ENCODE data around the gene FOXL2.
"Not testable (repeated sequence)": the region's sequence is repeated elsewhere in the genome, so short reads cannot be mapped to it uniquely, and the experiment has no call there.

Gene FOXL2

GRCh38 chr3:138923531-138923994, 23.4 kb downstream of the FOXL2 start:
- DNase-seq: peak; percentile 89

DNA sequence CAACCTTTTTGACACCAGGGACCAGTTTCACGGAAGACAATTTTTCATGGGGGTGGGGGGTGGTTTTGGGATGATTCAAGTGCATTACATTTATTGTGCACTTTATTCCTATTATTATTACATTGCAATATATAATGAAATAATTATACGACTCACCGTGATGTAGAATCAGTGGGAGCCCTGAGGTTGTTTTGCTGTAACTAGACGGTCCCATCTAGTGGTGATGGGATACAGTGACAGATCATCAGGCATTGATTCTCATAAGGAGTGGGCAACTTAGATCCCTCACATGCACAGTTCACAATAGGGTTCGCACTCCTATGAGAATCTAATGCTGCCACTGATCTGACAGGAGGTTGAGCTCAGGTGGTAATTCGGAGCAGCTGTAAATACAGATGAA, 24.5 kb downstream of the FOXL2 start:
- DNase-seq: not testable (repeated sequence)

DNA sequence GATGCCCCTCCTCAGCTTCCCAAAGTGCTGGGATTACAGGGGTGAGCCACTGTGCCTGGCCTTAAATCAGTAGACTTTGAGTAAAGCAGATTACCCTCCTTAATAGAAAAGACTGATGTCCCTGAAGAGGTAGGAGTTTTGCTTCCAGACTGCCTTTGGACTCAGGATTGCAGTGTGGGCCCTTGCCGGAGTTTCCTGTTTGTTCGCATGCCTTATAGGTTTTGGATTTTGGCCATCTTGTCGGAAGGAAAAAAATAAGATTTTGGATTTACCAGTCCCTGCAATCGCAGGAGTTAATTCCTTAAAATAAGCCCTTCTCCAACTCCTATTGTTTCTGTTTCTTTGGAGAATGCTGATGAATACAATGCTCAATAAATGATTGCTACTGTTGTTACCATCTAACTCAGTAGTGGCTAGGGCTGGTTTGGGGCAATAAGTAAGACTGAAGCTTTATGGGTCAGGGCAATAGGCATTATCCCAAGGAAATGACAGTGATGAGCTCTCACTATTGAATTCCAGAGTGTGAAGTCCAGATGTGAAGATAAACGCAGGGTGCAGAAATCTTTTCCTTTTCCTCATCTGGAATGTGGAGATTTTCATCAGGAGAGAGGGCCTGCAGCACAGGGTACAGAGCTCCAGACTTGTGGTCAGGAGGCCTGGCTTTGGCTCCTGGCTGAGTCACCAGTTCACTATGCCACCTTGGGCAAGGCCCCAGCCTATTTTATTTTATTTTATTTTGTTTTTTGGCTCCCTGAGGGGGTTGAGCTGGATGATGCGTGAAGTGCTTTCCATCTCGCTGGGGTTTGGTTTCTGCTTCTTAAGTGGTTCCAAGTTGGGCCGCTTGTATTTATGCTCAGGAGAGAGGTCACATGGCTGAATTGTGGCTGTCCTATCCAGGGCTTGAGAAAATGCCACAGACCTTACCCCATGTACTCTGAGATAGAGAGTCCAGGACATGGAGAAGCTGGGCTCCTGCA, 25.3 kb downstream of the FOXL2 start:
- no peak for DNase-seq

DNA sequence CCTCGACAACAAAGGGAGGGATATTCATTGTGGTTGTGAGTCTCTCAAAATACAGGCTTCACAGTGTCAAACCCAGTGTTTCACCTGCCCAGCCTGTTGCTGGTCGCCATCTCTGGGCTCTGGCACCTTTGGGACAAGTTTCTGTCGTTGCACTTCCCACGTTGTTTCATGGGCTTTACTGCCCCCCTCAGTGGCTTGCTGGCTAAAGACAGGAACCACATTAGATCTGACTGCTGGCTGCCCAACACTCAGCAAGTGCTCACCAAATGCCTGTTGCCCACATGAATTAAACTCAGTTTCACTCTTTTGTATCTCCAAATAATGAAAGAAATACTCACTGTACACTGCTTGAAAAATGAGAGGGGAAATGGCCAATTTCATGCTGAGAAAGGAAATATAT, 27.6 kb downstream of the FOXL2 start:
- no peak for DNase-seq

DNA sequence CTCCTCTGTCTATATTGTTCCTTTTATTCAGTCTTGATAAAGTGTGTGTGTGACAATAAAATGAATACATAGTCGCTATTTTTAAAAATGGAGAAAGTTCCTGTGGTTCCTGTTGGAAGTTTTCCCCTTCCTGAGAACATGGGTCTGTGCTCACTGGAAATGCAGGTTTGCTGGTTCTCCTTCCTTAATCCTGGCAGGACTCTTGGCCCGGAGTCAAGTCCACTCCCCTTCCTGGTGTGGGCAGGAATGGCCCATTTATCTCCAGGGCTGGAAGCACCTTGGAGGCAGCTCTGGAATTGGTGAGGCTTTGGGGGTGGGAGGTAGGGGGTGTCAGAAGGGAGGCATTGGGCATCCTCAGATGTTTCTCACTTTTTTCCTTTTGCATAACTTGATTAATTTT, 30.1 kb downstream of the FOXL2 start:
- no peak for DNase-seq

- peak; percentile 88 for DNase-seq
Measured at GRCh38 chr3:138915503-138916498, 31.1 kb downstream of the FOXL2 start.

- no peak for DNase-seq
Measured at GRCh38 chr3:138914870-138915502, 32.0 kb downstream of the FOXL2 start.

- DNase-seq: no peak
Measured at GRCh38 chr3:138913766-138914165, 33.2 kb downstream of the FOXL2 start.

GRCh38 chr3:138912237-138912636, 34.7 kb downstream of the FOXL2 start:
- no peak for DNase-seq

DNA sequence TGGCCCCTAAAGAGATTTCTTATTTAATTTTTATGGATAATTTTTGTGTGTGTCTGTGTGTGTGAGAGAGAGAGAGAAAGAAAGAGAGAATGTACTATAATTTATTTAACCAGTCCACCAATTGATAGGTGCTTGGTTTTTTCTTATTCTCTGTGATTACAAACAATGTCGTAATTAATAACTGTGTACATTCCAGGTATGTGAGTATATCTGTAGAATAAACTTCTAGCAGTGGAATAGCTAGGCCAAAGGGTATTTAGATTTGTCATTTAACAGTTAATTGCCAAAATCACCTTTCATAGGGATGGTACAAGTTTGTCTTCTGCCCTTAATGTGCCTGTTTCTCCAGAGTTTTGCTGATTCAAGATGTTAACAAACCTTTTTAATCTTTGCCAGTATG, 35.3 kb downstream of the FOXL2 start:
- DNase-seq: no peak

DNA sequence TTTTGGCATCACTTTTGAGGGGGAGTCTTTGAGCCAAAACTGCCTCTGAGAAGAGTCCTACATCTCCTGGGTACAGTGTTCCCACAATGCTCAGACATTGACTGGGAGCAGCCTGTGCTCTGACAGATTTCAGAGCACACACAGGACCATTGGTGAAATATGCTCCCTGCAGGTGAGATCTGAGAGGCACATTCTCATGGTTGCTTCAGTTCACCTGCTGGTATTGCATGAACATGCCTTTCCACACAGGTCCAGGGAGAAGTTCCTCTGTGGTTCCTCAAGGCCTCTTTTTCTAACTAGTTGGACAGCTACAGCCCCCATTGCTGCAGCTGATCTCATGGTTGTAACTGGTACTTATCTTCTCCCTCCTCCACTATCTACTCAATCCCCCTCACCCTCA, 37.0 kb downstream of the FOXL2 start:
- DNase-seq: no peak

GRCh38 chr3:138908846-138909245, 38.1 kb downstream of the FOXL2 start:
- DNase-seq: no peak

GRCh38 chr3:138907539-138907938, 39.4 kb downstream of the FOXL2 start:
- DNase-seq: no peak

GRCh38 chr3:138902171-138902570, 44.8 kb downstream of the FOXL2 start:
- no peak for DNase-seq

GRCh38 chr3:138901567-138901966, 45.4 kb downstream of the FOXL2 start:
- no peak for DNase-seq

DNA sequence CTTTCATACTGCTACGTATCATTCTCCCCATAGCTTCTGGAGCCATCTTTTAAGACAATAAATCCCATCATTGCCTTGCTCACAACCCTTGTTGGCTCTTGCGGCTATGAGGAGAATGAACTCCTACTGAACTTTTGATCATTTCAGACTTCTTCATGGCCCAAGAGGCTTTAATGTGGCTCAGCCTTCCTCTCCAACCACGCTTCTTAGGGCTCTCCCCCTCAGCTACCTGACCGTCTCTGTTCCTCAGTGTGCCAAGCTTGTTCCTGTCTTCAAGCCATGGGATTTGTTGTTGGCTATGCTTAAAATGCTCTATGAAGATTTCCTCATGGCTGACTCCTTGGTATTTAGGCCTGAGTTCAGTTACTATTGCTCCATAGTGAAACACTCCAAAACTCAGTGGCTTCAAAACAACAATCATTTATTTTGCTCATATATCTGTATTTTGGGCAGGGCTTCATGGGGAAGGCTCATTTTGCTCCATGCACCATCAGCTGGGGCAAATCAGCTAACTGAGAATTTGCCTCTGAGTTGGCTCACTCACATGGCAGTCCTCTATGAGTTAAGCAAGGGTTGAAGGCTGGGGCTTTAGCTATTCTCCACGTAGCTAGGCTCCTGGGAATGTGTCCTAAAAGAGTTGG, 47.5 kb downstream of the FOXL2 start:
- DNase-seq: no peak

- DNase-seq: no peak
Measured at GRCh38 chr3:138898708-138899107, 48.2 kb downstream of the FOXL2 start.

GRCh38 chr3:138898301-138898700, 48.6 kb downstream of the FOXL2 start:
- no peak for DNase-seq

All from activated CD4-positive, alpha-beta T cell treated with anti-CD3 and anti-CD28 coated beads, Interleukin-2, Interleukin-6, amounts not matched to agents 100 ng/mL and 50 ng/mL, durations not matched to agents 16 hours and 8 hours (primary cell).